ENCODE data around the gene PCNT.

DNA sequence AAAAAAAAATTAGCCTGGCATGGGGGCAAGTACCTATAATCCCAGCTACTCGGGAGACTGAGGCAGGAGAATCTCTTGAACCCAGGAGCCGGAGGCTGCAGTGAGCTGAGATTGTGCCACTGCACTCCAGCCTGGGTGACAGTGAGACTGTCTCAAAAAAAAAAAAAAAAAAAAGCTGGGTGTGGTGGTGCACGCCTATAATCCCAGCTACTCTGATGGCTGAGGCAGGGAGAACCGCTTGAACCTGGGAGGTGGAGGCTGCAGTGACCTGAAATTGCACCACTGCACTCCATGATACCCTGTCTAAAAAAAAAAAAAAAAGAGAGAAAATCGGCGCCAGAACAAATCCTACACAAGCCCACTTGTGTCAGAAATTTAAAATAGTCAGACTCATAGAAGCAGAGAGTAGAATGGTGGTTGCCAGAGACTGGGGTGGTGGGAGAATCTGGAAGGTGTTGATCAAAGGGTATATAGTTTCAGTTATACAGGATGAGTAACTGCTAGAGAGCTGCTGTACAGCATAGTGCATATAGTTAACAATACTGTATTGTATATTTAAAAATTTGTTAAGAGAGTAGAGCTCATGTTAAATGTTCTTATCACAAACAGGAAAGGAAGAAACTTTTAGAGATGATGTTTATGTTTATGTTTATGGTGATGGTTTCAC lies 144.3 kb downstream of the PCNT start:
- TF ChIP-seq MAFK (IDR thresholded peaks at IDR 0.05; ENCODE audit: low read depth, low read length), result no peak
- TF ChIP-seq MXI1 (IDR thresholded peaks at IDR 0.05; ENCODE audit: borderline replicate concordance, low read depth, low read length), result no peak
- no peak for TF ChIP-seq POLR2A (IDR thresholded peaks at IDR 0.05; ENCODE audit: low read depth, low read length)
